Measurements from ENCODE around the gene DDX5. TPM values are rescaled to one million over a fixed set of nuclear protein-coding genes. Genes with fewer than 3 reads are reported as not detected.

Gene DDX5
- total RNA-seq, 1 experiment from 2014 or later: 420 TPM

Other genes starting within 250 kb of the DDX5 start
- gene TEX2, start 243.0 kb downstream of the DDX5 start, total RNA-seq (2014; rRNA removed; shearing (Covaris generic); ENCODE audit: low replicate concordance): 9.2 and 17.2 TPM in 2 replicates
- gene PECAM1, start 115.4 kb downstream of the DDX5 start, total RNA-seq (2014; rRNA removed; shearing (Covaris generic); ENCODE audit: low replicate concordance): 0.10 TPM in 1 of 2 replicates, not detected in the other
- gene MILR1, start 57.2 kb downstream of the DDX5 start, total RNA-seq (2014; rRNA removed; shearing (Covaris generic); ENCODE audit: low replicate concordance): 5.6 and 19.0 TPM in 2 replicates
- gene POLG2, start 9.2 kb downstream of the DDX5 start, total RNA-seq (2014; rRNA removed; shearing (Covaris generic); ENCODE audit: low replicate concordance): 2.8 and 10.4 TPM in 2 replicates
- 9.1 and 17.7 TPM in 2 replicates for gene CEP95, start 688 bp upstream of the DDX5 start, total RNA-seq (2014; rRNA removed; shearing (Covaris generic); ENCODE audit: low replicate concordance)
- gene SMURF2, start 156.0 kb upstream of the DDX5 start, total RNA-seq (2014; rRNA removed; shearing (Covaris generic); ENCODE audit: low replicate concordance): 154 and 184 TPM in 2 replicates

Data from MG63 (cell line).